Fibroblast of the conjunctiva (primary cell): ENCODE measurements around the gene PRSS33.

ENCODE experiments used
- DNase-seq: peaks from one replicate; pipeline ENCODE4 v3.0.0-alpha.2; 2010; ENCODE audit warnings: low read depth

PRSS33 gene

GRCh38 chr16:2787406-2787805 lies at the start of gene PRSS33:
Gene PRSS33 (minus strand): TSS chr16:2787560. CDS start chr16:2786547, 1,013 bp downstream.
- no peak for DNase-seq

- no peak for DNase-seq
These were observed 49.5 kb upstream of the PRSS33 start for GRCh38 chr16:2836646-2837508.

GRCh38 chr16:2835638-2836493 lies 48.5 kb upstream of the PRSS33 start:
- DNase-seq = no peak

GRCh38 chr16:2834968-2835367 lies 47.6 kb upstream of the PRSS33 start:
- DNase-seq = no peak

- no peak for DNase-seq
These were observed 46.4 kb upstream of the PRSS33 start for GRCh38 chr16:2833776-2834175.

GRCh38 chr16:2831203-2831602 lies 43.8 kb upstream of the PRSS33 start:
- no peak for DNase-seq

GRCh38 chr16:2830355-2830695 lies 43.0 kb upstream of the PRSS33 start:
- DNase-seq = no peak

- no peak for DNase-seq
These were observed 42.4 kb upstream of the PRSS33 start, which contains the start of gene ZG16B for GRCh38 chr16:2829501-2830354. Gene ZG16B (plus strand): TSS chr16:2830303. CDS start chr16:2830442, 139 bp downstream.

GRCh38 chr16:2828876-2829430 lies 41.6 kb upstream of the PRSS33 start:
- no peak for DNase-seq

- no peak for DNase-seq
These were observed 41.1 kb upstream of the PRSS33 start for GRCh38 chr16:2828521-2828840.

- DNase-seq = no peak
These were observed 40.6 kb upstream of the PRSS33 start for GRCh38 chr16:2827831-2828520.

GRCh38 chr16:2827374-2827791 lies 40.0 kb upstream of the PRSS33 start:
- DNase-seq = no peak

- no peak for DNase-seq
These were observed 39.4 kb upstream of the PRSS33 start for GRCh38 chr16:2826591-2827373.

- no peak for DNase-seq
These were observed 38.5 kb upstream of the PRSS33 start for GRCh38 chr16:2825906-2826305.

- DNase-seq = no peak
These were observed 37.8 kb upstream of the PRSS33 start for GRCh38 chr16:2825049-2825742.

GRCh38 chr16:2824626-2825025 lies 37.3 kb upstream of the PRSS33 start:
- DNase-seq = no peak

GRCh38 chr16:2822496-2822895 lies 35.1 kb upstream of the PRSS33 start:
- no peak for DNase-seq

- DNase-seq = no peak
These were observed 34.8 kb upstream of the PRSS33 start for GRCh38 chr16:2822158-2822495.

GRCh38 chr16:2821487-2822157 lies 34.3 kb upstream of the PRSS33 start:
- no peak for DNase-seq
